GM21381 (cell line): Measurements from ENCODE around the gene SDK1.

ENCODE experiments used
- ATAC-seq: cut with Tn5 transposase; IDR thresholded peaks from one replicate; pipeline ENCODE4 v1.9.1; 2021; ENCODE audit warnings: mild to moderate bottlenecking, moderate library complexity; ENCODE audit not compliant: unreplicated experiment

The SDK1 gene

DNA sequence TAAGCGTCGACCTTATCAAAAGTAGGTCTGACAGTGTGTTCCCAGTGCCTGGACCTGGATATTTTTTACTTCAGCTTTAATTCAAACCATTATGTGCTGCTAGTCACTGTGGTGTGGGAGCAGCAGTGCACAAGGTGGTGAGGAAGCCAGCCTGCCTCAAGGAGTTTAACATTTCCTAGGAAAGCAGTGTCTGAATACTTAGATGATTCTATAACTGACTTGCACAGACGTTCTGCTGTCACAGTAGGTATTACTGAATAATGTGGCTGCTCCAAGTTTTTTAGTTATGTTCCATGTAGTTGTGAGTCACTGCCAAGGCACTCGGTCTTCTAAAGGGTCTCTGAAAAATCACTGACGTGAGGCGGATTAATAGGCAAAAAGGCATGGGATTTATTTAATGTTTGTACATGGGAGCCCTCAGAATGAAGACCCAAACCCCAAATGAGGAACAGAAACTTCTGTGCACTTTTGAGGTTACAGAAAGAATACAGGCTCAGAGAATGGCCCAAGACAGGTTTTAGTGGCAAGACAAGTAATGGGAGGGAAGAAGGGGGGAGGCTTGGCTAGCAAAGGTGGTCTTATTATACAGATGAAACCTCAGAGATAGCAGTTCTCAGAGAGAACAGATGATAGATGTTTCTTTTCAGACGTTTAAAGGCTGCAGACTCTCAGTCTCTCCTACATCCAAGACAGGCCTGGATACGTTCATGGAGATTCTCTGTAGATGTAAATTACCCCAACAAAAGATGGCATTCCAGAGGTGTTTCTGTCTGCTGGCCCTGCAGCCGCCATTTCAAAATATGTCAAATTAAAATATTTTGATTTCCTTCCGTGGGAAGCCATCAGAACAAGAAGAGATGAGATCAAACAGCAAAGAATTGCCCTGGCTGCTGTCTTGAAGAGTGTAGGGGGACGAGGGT is 209.3 kb downstream of the SDK1 start:
- ATAC-seq: no peak

DNA sequence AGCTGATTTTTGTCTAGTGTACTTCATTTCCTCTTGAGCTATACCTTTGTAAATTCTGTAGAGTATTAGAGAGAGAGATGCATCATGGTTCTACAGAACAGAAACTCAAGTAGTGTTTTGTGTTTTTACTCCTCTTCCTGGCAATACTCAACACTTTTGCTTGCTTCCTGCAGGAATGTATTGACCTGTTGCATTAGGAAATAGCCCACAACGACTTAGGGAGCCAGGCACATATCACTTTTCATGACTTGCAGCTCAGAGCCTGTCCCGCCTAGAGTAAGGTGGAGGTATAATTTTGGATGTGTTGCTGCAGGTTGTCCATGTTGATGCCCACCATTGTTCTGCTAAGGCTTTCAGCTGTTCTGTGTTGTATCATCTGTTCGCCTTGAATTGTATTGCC is 216.3 kb downstream of the SDK1 start:
- ATAC-seq: no peak

GRCh38 chr7:3518546-3518945 is 217.5 kb downstream of the SDK1 start:
- no peak for ATAC-seq

- ATAC-seq: no peak
Observed at GRCh38 chr7:3520206-3520605, 219.2 kb downstream of the SDK1 start.

- ATAC-seq: no peak
Observed at GRCh38 chr7:3527496-3528124, 226.6 kb downstream of the SDK1 start.

GRCh38 chr7:3533040-3533439 is 232.0 kb downstream of the SDK1 start:
- no peak for ATAC-seq

DNA sequence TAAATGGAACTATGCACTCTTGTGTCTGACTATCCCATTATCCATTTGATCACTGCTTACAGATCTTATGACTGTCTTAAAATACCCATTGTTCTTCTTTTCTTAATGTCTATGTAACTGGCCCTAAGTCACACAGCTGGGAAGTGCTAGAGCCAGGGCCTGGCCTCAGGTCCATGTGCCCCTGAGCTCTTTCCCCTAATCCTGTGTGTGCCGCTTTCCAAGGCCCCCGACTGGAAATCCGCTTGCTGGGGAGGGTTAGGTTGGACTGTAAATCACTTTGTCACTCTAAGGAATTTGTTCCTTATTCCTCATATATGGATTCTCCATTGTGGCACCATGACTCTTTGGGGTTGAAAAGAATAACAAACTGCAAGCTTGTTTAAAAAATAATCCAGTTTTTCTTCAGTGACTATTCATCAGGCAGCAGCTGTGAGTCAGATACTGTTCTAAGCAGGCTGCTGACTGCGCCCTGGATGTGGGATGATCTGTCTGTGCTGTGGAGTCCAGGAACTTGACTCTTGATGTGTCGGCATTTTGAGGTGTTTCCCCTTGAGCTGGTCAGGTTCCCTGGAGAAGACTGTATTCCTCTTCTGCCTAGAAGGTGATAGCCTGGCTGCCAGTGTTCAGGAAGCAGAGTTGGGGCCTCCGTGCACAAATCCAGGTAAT is 236.3 kb downstream of the SDK1 start:
- ATAC-seq: no peak

- no peak for ATAC-seq
Observed at GRCh38 chr7:3538041-3538440, 237.0 kb downstream of the SDK1 start.

- ATAC-seq: no peak
Observed at GRCh38 chr7:3540456-3541220, 239.6 kb downstream of the SDK1 start.

DNA sequence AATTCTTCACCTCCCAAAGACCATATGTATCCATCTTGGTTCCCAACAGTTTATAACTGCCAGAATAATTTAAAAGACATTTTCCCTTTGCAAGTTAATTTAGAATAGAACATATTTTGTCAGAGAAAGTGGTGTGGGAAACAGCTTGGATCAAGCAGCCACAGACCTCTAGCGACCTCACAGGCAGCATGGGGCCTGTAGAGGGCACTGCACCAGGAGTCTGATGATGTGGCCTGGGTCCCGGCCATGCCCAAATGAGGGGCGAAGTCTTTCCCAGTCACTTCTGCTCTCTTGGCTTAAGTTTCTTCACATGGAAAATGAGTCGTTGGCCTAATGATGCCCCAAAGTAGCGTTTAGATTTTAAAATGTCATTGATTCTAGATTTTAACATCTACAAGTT is 243.2 kb downstream of the SDK1 start:
- no peak for ATAC-seq

DNA sequence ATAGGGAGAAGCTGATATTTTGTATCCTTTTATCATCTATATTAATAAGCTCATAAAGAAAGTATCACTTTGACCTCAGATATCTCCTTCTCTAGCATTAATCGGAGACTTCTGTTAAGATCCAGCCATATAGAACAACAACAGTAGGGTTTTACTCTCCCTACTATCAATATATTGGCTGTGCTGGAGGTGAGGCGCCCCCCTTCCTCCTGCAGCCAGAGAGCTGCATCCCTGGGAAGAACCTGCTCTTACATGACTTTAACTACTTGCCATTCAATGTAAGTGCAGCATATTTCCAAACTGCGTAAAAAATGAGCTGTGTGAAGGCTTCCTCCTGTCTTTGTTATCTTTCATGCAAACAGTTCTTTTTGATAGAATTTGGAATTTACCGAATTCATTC is 247.8 kb downstream of the SDK1 start:
- ATAC-seq: no peak

GRCh38 chr7:3549601-3550000 is 248.5 kb downstream of the SDK1 start:
- no peak for ATAC-seq

DNA sequence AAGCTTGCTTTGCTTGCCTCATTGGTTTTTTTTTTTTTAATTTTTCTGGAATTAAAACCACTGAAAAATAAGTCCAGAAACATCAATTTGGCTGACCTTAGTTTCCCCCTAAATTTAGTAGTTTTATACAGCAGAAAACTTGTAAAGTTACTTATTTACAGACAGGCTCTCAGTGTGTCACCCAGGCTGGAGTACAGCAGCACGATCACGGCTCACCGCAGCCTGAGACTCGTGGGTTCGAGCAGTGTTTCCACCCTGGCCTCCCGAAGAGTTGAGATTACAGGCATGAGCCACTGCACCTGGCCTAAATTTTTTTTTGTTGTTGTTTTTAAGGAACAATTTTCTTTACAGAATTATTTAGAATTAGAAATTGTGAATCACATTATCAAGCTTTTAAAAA is 250.5 kb downstream of the SDK1 start:
- ATAC-seq: no peak

DNA sequence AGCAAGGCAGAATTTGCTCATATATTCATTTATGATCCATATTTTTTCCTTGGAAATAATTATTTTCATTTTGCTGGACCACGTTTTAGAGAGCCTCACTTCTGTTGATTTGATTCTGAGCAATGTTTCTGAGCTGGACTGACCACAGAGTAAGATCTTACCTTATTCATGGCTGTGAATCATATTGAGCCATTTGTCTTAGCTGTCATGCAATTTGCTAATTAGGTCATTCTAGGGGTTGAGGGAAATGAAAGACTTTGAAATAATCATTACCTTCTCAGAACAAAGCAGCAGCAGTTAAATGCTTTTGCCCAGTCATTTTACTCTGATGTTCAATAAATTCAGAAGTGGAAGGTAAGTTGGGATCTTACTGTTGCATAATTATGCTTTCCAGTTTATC is 251.4 kb downstream of the SDK1 start:
- no peak for ATAC-seq

DNA sequence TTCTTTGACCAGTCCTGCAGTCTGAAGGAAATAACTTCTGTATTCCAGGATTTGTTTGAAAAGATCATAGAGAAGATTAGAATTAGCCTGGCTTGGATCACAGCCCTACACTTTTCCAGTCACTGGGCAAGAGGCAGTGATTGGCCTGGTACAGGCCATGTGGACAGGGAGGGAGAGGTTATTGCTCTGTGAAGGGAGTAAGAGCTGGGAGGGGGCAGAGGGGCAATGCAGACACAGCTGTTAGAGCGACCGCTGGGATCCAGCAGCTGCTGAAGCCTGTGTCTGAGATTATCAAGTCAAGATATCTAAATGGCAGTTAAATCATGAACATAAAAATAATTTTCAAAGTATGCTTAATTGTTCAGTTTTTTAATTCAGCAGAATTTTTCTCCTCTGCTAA is 257.3 kb downstream of the SDK1 start:
- ATAC-seq: no peak

- no peak for ATAC-seq
Observed at GRCh38 chr7:3559278-3559677, 258.2 kb downstream of the SDK1 start.

DNA sequence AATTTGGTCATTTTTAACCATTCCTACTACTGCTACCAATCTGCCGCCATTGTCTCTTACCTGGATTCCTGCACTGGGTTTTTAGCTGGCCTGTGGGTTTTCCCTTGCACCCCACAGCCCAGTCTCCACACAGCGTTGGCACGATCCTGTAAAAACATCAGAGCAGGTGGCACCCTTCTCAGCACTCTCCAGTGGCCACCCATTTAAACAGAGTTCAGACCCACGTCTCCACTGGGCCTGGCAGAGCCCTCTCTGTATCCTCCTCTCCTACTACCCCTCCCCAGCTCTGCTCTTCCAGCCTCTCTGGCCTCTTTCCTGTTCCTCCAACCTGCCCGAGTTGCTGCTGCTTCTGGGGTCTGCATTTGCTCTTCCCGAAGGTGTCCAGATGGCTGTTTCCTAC is 259.4 kb downstream of the SDK1 start:
- no peak for ATAC-seq

DNA sequence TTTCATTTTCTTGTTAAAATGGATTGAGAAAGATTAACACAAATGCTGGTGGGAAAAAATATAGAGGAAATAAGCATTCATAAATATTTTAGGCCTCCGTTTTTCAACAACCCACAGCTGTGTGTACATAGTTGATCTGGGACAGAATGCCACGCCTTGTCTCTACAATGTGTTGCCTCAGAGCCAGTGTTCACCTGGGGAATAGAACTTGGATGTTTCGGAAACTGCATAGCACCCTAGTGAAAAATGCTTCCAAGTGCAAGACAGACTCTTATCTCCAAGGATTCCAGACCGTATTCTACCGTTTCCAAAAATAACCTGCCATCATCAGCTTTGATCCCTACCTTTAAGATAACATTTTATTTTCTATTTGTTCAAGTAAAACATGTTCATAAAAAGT is 260.9 kb downstream of the SDK1 start:
- ATAC-seq: no peak

DNA sequence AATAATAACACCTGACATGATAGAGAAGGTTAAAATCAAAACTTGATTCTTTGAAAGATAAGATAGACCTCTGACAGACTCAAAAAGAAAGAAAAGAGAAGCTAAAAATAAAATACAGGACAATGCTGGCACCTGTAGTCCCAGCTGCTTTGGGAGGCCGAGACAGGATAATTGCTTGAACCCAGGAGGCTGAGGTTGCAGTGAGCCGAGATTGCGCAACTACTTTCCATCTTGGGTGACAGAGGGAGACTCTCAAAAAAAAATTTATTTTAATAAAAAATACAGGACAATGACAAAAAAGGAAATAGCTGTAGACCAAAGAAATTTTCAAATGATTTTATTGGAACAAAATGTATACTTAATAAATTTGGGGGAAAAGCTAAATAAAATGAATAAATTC is 263.2 kb downstream of the SDK1 start:
- no peak for ATAC-seq

- ATAC-seq: no peak
Observed at GRCh38 chr7:3568516-3568915, 267.5 kb downstream of the SDK1 start.

DNA sequence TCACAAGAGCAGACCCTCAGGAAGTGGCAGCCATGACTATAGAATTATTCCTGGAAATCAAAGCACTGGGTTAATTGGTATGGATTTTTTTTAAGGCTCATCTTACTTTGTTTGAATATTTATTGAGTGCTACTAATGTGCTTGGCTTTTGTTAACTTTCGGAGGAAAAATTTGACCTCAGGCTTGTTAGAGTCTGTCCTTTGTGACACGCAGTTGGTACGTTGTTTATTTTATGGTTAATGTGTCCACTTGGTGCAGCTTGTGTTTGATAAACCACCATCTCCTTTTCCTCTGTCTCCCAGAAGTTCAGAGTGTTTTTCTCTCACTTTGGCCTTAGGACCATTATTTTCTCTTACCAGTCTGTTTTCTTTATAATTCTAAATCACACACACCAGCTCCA is 268.6 kb downstream of the SDK1 start:
- ATAC-seq: no peak
